GM10266 (cell line): ENCODE data around the gene HACE1.
"Not testable (repeated sequence)": the region's sequence is repeated elsewhere in the genome, so short reads cannot be mapped to it uniquely, and the experiment has no call there.

Experiments used
- DNase-seq: peaks from one replicate; pipeline ENCODE4 v3.0.0; 2012; ENCODE audit errors: extremely low spot score
- TF ChIP-seq, protein P1 (sequence below): IDR thresholded peaks from 2 replicates; pipeline ENCODE4 v1.5.1; 2012; ENCODE audit warnings: mild to moderate bottlenecking, low read depth; ENCODE audit not compliant: control insufficient read depth, insufficient read depth; ENCODE audit errors: missing control alignments

The HACE1 gene

DNA sequence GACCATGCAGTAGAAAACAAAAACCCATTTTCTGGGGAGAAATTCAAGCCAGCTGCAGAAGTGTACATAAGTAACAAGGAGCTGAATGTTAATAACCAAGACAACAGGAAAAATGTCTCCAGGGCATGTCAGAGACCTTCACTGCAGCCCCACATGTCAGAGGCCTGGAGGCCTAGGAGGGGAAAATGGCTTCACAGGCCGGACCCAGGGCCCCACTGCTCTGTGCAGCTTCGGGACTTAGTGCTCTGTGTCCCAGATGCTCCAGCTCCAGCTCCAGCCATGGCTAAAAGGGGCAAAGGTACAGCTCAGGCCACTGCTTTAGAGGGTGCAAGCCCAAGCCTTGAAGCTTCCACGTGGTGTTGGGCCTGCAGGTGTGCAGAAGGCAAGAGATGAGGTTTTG lies 43.6 kb downstream of the HACE1 start:
- TF ChIP-seq, protein P1, sequence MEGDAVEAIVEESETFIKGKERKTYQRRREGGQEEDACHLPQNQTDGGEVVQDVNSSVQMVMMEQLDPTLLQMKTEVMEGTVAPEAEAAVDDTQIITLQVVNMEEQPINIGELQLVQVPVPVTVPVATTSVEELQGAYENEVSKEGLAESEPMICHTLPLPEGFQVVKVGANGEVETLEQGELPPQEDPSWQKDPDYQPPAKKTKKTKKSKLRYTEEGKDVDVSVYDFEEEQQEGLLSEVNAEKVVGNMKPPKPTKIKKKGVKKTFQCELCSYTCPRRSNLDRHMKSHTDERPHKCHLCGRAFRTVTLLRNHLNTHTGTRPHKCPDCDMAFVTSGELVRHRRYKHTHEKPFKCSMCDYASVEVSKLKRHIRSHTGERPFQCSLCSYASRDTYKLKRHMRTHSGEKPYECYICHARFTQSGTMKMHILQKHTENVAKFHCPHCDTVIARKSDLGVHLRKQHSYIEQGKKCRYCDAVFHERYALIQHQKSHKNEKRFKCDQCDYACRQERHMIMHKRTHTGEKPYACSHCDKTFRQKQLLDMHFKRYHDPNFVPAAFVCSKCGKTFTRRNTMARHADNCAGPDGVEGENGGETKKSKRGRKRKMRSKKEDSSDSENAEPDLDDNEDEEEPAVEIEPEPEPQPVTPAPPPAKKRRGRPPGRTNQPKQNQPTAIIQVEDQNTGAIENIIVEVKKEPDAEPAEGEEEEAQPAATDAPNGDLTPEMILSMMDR = no peak
- no peak for DNase-seq

DNA sequence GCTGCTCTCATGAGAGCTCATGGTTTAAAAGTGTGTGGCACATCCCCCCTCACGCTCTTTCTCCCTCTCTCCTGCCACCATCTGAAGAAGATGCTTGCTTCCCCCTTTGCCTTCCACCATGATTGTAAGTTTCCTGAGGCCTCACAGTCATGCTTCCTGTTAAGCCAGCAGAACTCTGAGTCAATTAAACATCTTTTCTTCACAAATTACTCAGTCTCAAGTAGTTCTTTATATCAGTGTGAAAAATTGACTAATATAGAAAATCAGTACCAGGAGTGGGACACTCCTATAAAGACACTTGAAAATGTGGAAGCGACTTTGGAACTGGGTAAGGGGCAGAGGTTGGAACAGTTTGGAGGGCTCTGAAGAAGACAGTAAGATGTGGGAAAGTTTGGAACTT lies 45.0 kb downstream of the HACE1 start:
- DNase-seq = no peak

DNA sequence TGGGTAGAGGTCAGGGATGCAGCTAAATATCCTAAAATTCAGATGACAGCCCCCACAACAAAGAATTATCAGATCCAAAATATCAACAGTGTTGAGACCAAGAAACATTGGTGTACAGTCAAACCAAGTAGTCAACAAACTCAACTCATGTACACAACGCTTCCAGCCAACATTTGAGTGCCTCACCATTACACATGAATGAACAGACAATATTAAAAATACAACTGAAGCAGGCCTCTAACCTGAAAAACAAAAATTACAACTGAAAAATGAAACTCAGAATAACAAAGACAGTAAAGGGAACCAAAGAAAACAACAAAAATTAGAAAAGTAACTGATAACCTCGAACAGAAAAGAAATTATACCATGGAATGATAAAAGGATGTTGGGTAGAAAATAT lies 46.2 kb downstream of the HACE1 start:
- TF ChIP-seq, protein P1 = no peak
- no peak for DNase-seq

More for the DNA sequence above, 45.0 kb downstream of the HACE1 start:
- TF ChIP-seq, protein P1 = no peak

DNA sequence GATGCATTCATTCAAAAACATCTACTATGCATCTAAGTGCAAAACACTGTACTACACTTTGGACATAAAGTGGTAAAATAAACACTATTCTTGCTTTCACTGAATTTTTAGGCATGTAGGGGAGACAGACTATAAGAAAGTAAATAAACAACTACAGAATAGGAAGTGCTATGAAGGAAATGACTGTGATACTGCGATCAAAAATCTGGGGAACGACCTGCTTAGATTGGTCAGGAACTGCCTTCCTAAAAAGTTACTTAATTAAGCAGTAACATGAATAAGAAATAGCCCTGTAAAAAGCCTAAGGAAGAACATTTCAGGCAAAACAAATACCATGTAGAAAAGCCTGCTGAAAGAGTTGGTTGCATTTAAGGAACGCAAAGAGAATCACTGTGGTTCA lies 50.6 kb downstream of the HACE1 start:
- TF ChIP-seq, protein P1 = no peak
- DNase-seq = no peak

DNA sequence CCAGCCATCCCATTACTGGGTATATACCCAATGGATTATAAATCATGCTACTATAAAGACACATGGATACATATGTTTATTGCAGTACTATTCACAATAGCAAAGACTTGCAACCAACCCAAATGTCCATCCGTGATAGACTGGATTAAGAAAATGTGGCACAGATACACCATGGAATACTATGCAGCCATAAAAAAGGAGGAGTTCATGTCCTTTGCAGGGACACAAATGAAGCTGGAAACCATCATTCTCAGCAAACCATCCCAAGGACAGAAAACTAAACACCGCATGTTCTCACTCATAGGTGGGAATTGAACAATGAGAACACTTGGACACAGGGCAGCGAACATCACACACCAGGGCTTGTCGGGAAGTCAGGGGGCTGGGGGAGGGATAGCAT lies 54.4 kb downstream of the HACE1 start:
- not testable (repeated sequence) for DNase-seq

DNA sequence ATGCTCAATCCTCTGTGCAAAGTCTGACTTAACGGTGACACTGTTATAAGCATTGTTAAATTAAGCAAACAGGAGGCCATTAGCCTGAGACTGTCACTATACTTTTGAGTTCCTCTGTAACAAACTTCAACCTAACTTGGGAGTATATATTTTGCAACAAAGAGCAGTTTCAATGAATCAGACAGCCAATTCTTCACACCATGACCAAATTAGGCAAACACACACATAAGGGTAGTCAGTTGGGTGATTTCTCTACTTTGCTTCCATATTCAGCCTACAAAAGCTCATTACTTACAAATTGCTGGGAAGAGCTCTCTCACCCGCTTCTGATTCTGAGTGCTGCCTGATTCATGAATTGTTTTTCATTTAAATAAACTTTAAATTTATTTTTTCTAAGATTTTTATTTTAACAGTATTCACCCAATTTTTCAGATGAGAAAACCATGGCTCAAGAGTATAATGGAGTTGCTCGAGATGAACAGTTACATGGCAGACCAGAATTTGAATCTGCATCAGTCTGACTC lies 60.5 kb downstream of the HACE1 start:
- no peak for DNase-seq
- TF ChIP-seq, protein P1 = no peak

DNA sequence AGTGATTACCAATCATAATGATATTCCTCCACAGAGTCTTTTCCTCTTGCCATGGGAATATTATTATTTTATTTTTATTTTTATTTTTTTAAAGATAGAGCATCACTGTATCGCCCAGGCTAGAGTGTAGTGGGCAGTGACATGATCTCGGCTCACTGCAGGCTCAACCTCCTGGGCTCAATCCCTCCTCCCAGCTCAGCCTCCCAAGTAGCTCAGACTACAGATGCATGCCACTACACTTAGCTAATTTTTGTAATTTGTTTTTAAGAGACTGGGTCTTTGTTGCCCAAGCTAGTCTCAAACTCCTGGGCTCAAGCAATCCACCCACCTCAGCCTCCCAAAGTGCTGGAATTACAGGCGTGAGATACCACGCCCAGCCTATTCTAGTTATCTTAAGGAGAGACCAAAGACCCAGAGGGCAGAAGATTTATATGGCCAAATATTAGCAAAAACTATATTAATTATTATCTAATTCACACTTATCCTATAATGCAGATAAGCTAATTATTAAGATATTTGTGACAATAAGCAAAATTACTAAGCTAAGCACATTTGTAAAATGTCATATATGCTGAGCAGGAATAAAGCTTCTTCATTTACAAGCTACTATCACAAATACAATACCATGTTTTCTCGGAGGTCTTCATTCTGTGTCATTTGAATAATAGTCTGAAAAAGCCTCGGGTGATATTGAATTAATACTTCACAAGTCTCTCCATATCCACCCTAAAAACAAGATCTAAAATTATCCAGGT lies 63.5 kb downstream of the HACE1 start:
- TF ChIP-seq, protein P1 = no peak
- no peak for DNase-seq
